ENCODE results near the gene ZNF654. TPM values are rescaled to one million over a fixed set of nuclear protein-coding genes. Genes with fewer than 3 reads are reported as not detected.

ZNF654 gene
- total and polyA plus RNA-seq, 2 donors (not counting 1 experiment from before 2014, with no cell fraction given), result 4.0 to 19.5 TPM

DNA sequence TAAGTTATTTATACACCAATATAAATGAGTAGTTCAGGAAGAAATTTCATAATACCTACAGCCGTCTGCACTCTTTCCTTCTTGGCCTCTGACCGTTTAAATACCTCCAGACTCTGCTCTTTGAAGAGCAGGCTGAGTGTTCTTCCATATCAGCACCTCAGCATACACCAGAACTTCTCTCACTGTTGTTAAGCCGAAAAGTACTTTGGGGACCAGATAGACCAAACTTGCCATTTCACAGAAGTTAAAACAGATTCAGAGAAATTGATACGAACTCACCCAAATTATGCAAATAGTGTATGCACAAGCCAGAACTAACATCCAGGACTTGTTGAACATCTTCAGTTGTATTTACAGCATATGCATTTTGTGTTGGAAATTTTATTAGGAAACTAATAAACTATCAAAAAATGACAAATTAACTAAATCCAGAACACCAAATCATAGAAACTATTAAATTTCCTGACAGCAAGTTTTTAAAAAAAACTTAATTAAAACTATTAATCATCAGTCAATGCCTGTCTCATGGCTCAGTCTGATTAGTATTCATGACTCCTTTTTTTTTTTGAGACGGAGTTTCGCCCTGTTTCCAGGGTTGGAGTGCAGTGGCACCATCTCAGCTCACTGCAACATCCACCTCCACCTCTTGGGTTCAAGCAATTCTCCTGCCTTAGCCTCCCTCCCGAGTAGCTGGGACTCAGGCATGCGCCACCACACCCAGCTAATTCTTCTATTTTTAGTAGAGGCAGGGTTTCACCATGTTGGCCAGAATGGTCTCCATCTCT is 24.4 kb upstream of the ZNF654 start:
- intact Hi-C loops (cut with micrococcal nuclease), result no loop called here
- Histone ChIP-seq H2AFZ (ENCODE audit: insufficient read depth, low read depth, low read length, poor library complexity, severe bottlenecking) (peak overlapping the region; percentile 63), H3K4me1 (ENCODE audit: control insufficient read depth in 2 of 2, insufficient read depth in 2 of 2, low read length in 2 of 2) (peaks cover 15 to 25% of the 10 kb centered on the region in 2 donors), H3K36me3 (replicated peaks in 1 of 2; ENCODE audit: control extremely low read depth in 1 of 2, control insufficient read depth in 1 of 2, extremely low read depth in 1 of 2, insufficient read depth in 2 of 2, low read length in 1 of 2) (no peaks in the 10 kb centered on the region), H3K9ac (ENCODE audit: low read length) (no peak overlapping the region), H3K9me3 (ENCODE audit: control extremely low read depth in 1 of 3, control insufficient read depth in 2 of 3, insufficient read depth in 1 of 3, low read length in 2 of 3) (no peaks in the 10 kb centered on the region), H3K4me3 (ENCODE audit: control extremely low read depth in 1 of 5, extremely low read depth in 1 of 5, insufficient read depth in 1 of 5, low read depth in 2 of 5, low read length in 4 of 5) (no peak overlapping the region), H3K27ac (ENCODE audit: low read length in 2 of 2) (no peak overlapping the region), H4K20me1 (ENCODE audit: control insufficient read depth, insufficient read depth, low read length, poor library complexity, severe bottlenecking) (no peaks in the 10 kb centered on the region), H3K79me2 (ENCODE audit: control insufficient read depth, insufficient read depth, low read length) (no peaks in the 10 kb centered on the region), H3K27me3 (replicated peaks in 1 of 4; ENCODE audit: control extremely low read depth in 1 of 4, control insufficient read depth in 3 of 4, insufficient read depth in 4 of 4, low read length in 3 of 4) (no peaks in the 10 kb centered on the region), H3K4me2 (replicated peaks; ENCODE audit: low read depth, low read length, poor library complexity, severe bottlenecking) (peak overlapping the region; percentile 13)
- ATAC-seq (ENCODE audit: low read depth), result no peak
- CTCF ChIA-PET, result no interaction called here
- POLR2A ChIA-PET, result interaction anchor here (0.6 kb wide), 1 partner anchor 127 kb away, joined by 5 read pairs; no protein-coding TSS in a partner anchor
- no peaks in the 10 kb centered on the region for H3K9me3 Mint-ChIP-seq (ENCODE audit: insufficient read depth)
- H3K27me3 Mint-ChIP-seq, result no peaks in the 10 kb centered on the region
- no peak for DNase-seq
- H3K4me1 Mint-ChIP-seq, result peaks cover 35% of the 10 kb centered on the region
- 65% methylated on average over 4 of the region's 8 CpGs for WGBS (ENCODE audit: insufficient coverage)
- H3K27ac Mint-ChIP-seq, result no peak overlapping the region
- TF ChIP-seq, protein P1, sequence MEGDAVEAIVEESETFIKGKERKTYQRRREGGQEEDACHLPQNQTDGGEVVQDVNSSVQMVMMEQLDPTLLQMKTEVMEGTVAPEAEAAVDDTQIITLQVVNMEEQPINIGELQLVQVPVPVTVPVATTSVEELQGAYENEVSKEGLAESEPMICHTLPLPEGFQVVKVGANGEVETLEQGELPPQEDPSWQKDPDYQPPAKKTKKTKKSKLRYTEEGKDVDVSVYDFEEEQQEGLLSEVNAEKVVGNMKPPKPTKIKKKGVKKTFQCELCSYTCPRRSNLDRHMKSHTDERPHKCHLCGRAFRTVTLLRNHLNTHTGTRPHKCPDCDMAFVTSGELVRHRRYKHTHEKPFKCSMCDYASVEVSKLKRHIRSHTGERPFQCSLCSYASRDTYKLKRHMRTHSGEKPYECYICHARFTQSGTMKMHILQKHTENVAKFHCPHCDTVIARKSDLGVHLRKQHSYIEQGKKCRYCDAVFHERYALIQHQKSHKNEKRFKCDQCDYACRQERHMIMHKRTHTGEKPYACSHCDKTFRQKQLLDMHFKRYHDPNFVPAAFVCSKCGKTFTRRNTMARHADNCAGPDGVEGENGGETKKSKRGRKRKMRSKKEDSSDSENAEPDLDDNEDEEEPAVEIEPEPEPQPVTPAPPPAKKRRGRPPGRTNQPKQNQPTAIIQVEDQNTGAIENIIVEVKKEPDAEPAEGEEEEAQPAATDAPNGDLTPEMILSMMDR (IDR thresholded peaks at IDR 0.05), result no peak
- TF ChIP-seq EZH2 (IDR thresholded peaks at IDR 0.05; ENCODE audit: borderline replicate concordance, insufficient read depth, low read depth, low read length, poor library complexity, severe bottlenecking), result no peak
- H3K4me3 Mint-ChIP-seq, result no peak overlapping the region

DNA sequence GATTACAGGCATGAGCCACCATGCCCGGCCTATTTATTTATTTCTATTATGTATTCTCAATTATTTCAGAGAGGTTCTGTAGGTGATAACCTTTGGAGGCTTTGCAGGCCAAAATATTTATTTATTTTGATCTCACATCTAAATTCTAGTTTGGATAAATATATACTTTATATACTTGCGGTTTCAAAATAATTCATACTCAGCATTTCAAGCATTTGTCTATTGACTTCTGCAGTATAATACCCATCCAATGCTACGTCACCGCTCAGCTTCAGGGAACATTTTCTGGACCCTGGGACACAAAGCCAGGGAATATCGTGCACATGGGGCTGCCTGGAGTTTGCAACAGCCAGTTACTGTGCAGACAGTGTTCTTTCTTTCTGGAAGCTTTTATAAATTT is 22.8 kb upstream of the ZNF654 start:
- H3K9me3 Mint-ChIP-seq (ENCODE audit: insufficient read depth), result no peaks in the 10 kb centered on the region
- H3K4me3 Mint-ChIP-seq, result no peak overlapping the region
- H3K27me3 Mint-ChIP-seq, result no peaks in the 10 kb centered on the region
- Histone ChIP-seq H4K20me1 (ENCODE audit: control insufficient read depth, insufficient read depth, low read length, poor library complexity, severe bottlenecking) (no peaks in the 10 kb centered on the region), H3K27ac (ENCODE audit: low read length in 2 of 2) (no peak overlapping the region), H3K27me3 (replicated peaks in 1 of 4; ENCODE audit: control extremely low read depth in 1 of 4, control insufficient read depth in 3 of 4, insufficient read depth in 4 of 4, low read length in 3 of 4) (no peaks in the 10 kb centered on the region), H3K4me1 (ENCODE audit: control insufficient read depth in 2 of 2, insufficient read depth in 2 of 2, low read length in 2 of 2) (peaks cover 15 to 18% of the 10 kb centered on the region in 2 donors), H3K36me3 (replicated peaks in 1 of 2; ENCODE audit: control extremely low read depth in 1 of 2, control insufficient read depth in 1 of 2, extremely low read depth in 1 of 2, insufficient read depth in 2 of 2, low read length in 1 of 2) (no peaks in the 10 kb centered on the region), H3K79me2 (ENCODE audit: control insufficient read depth, insufficient read depth, low read length) (no peaks in the 10 kb centered on the region), H3K9ac (ENCODE audit: low read length) (no peak overlapping the region), H2AFZ (ENCODE audit: insufficient read depth, low read depth, low read length, poor library complexity, severe bottlenecking) (no peak overlapping the region), H3K4me2 (replicated peaks; ENCODE audit: low read depth, low read length, poor library complexity, severe bottlenecking) (no peak overlapping the region), H3K9me3 (ENCODE audit: control extremely low read depth in 1 of 3, control insufficient read depth in 2 of 3, insufficient read depth in 1 of 3, low read length in 2 of 3) (no peaks in the 10 kb centered on the region), H3K4me3 (ENCODE audit: control extremely low read depth in 1 of 5, extremely low read depth in 1 of 5, insufficient read depth in 1 of 5, low read depth in 2 of 5, low read length in 4 of 5) (no peak overlapping the region)
- 50% methylated on average over 2 of the region's 5 CpGs for WGBS (ENCODE audit: insufficient coverage)
- ATAC-seq (ENCODE audit: low read depth), result no peak
- ChIA-PET CTCF (no interaction called here), POLR2A (no interaction called here)
- intact Hi-C loops (cut with micrococcal nuclease), result no loop called here
- no peak overlapping the region for H3K27ac Mint-ChIP-seq
- TF ChIP-seq, protein P1 (IDR thresholded peaks at IDR 0.05), result no peak
- no peak for TF ChIP-seq EZH2 (IDR thresholded peaks at IDR 0.05; ENCODE audit: borderline replicate concordance, insufficient read depth, low read depth, low read length, poor library complexity, severe bottlenecking)
- no peak for DNase-seq
- H3K4me1 Mint-ChIP-seq, result peaks cover 29% of the 10 kb centered on the region
